HEK293 (cell line): ENCODE results near the gene HMG20B.

Source experiments
- CTCF ChIA-PET: fragments of 350-600 bp; formaldehyde crosslinking; extraction: SDS; loops from one replicate; lab custom pipeline; 2021; ENCODE audit warnings: antibody characterized with exemption; lab: Yijun Ruan, JAX
- POLR2A ChIA-PET: fragments of 300-600 bp; formaldehyde crosslinking; extraction: SDS; loops from one replicate; lab custom pipeline; 2020; ENCODE audit warnings: antibody characterized with exemption, inconsistent platforms; lab: Yijun Ruan, JAX
- H3K27ac ChIP-seq: fragments of 200-500 bp; sonication (Bioruptor generic); 2 replicates; pipeline ENCODE4 v1.5.1; 2014; ENCODE audit warnings: low read depth, low read length, control low read depth, inconsistent platforms; ENCODE audit errors: extremely low read depth
- H3K36me3 ChIP-seq, 2 experiments: fragments of 200-500 bp in 1 of 2; sonication (Bioruptor generic) in 1 of 2; 1 replicate in 1 of 2; 2 replicates in 1 of 2; pipeline ENCODE4 v1.5.1; 2014 to 2017; ENCODE audit warnings: inconsistent platforms in 2 of 2, low read length in 2 of 2; ENCODE audit not compliant: control insufficient read depth in 2 of 2, insufficient read depth in 1 of 2
- H3K4me1 ChIP-seq: fragments of 200-500 bp; sonication (Bioruptor generic); 2 replicates; pipeline ENCODE4 v1.5.1; 2014; ENCODE audit warnings: mild to moderate bottlenecking, low read length, inconsistent platforms; ENCODE audit not compliant: control insufficient read depth, insufficient read depth
- H3K4me3 ChIP-seq: 2 replicates; pipeline ENCODE4 v1.5.1; 2011; ENCODE audit warnings: low read depth, mild to moderate bottlenecking, control low read depth, low read length, moderate library complexity
- H3K9me3 ChIP-seq: fragments of 200-500 bp; sonication (Bioruptor generic); 2 replicates; pipeline ENCODE4 v1.5.1; 2014; ENCODE audit warnings: low read depth, low read length, inconsistent platforms; ENCODE audit not compliant: control insufficient read depth, insufficient read depth
- BCL11A ChIP-seq: fragments of 450-650 bp; formaldehyde crosslinking; IDR thresholded peaks from 2 replicates; pipeline ENCODE4 v1.5.1; 2016; ENCODE audit warnings: low read depth, missing biosample characterization, missing genetic modification characterization
- EGR2 ChIP-seq: fragments of 450-650 bp; formaldehyde crosslinking; IDR thresholded peaks from 2 replicates; pipeline ENCODE4 v1.5.1; 2016; ENCODE audit warnings: low read depth, missing biosample characterization, missing genetic modification characterization
- GFI1B ChIP-seq: fragments of 450-650 bp; formaldehyde crosslinking; IDR thresholded peaks from 2 replicates; pipeline ENCODE4 v1.5.1; 2016; ENCODE audit warnings: missing biosample characterization, missing genetic modification characterization
- HOXA7 ChIP-seq: sonication (generic); formaldehyde crosslinking; IDR thresholded peaks from 2 replicates; pipeline ENCODE4 v1.8.1; 2022; ENCODE audit warnings: missing genetic modification reagents, borderline replicate concordance
- HOXD13 ChIP-seq: sonication (generic); formaldehyde crosslinking; IDR thresholded peaks from 2 replicates; pipeline ENCODE4 v1.8.0; 2022; ENCODE audit warnings: missing genetic modification reagents, borderline replicate concordance
- KLF8 ChIP-seq: fragments of 450-650 bp; formaldehyde crosslinking; IDR thresholded peaks from 2 replicates; pipeline ENCODE4 v1.5.1; 2016; ENCODE audit warnings: missing biosample characterization, missing genetic modification characterization
- OSR2 ChIP-seq: fragments of 450-650 bp; formaldehyde crosslinking; IDR thresholded peaks from 2 replicates; pipeline ENCODE4 v1.5.1; 2016; ENCODE audit warnings: missing biosample characterization, missing genetic modification characterization
- SP7 ChIP-seq: fragments of 450-650 bp; formaldehyde crosslinking; IDR thresholded peaks from 2 replicates; pipeline ENCODE4 v1.5.1; 2016; ENCODE audit warnings: missing biosample characterization, missing genetic modification characterization
- WT1 ChIP-seq: fragments of 450-650 bp; formaldehyde crosslinking; IDR thresholded peaks from 2 replicates; pipeline ENCODE4 v1.5.1; 2016; ENCODE audit warnings: missing biosample characterization, missing genetic modification characterization
- ZBTB48 ChIP-seq: fragments of 450-650 bp; formaldehyde crosslinking; IDR thresholded peaks from 2 replicates; pipeline ENCODE4 v1.5.1; 2016; ENCODE audit warnings: missing biosample characterization, missing genetic modification characterization
- ZBTB8A ChIP-seq: fragments of 450-650 bp; formaldehyde crosslinking; IDR thresholded peaks from 2 replicates; pipeline ENCODE4 v1.5.1; 2016; ENCODE audit warnings: missing biosample characterization, missing genetic modification characterization
- ZNF132 ChIP-seq: fragments of 450-650 bp; formaldehyde crosslinking; IDR thresholded peaks from 2 replicates; pipeline ENCODE4 v1.5.1; 2017; ENCODE audit warnings: missing biosample characterization, missing genetic modification characterization, borderline replicate concordance
- ZNF184 ChIP-seq: fragments of 450-650 bp; IDR thresholded peaks from 2 replicates; pipeline ENCODE4 v1.5.1; 2018; ENCODE audit warnings: missing biosample characterization, mild to moderate bottlenecking, missing genetic modification characterization
- ZNF24 ChIP-seq: fragments of 450-650 bp; formaldehyde crosslinking; IDR thresholded peaks from 2 replicates; pipeline ENCODE4 v1.5.1; 2016; ENCODE audit warnings: missing biosample characterization, missing genetic modification characterization
- ZNF335 ChIP-seq: fragments of 450-650 bp; formaldehyde crosslinking; conservative IDR thresholded peaks from 2 replicates; pipeline ENCODE4 v1.5.1; 2016; ENCODE audit warnings: missing biosample characterization, missing genetic modification characterization
- ZNF341 ChIP-seq: fragments of 450-650 bp; formaldehyde crosslinking; IDR thresholded peaks from 2 replicates; pipeline ENCODE4; 2016; ENCODE audit warnings: low read depth, missing biosample characterization, missing genetic modification characterization
- ZNF391 ChIP-seq: fragments of 450-650 bp; formaldehyde crosslinking; IDR thresholded peaks from 2 replicates; pipeline ENCODE4 v1.5.1; 2016; ENCODE audit warnings: low read depth, missing biosample characterization, missing genetic modification characterization, borderline replicate concordance
- ZNF514 ChIP-seq: fragments of 450-650 bp; formaldehyde crosslinking; IDR thresholded peaks from 2 replicates; pipeline ENCODE4 v1.5.1; 2016; ENCODE audit warnings: missing biosample characterization, missing genetic modification characterization
- ZNF558 ChIP-seq: fragments of 450-650 bp; formaldehyde crosslinking; IDR thresholded peaks from 2 replicates; pipeline ENCODE4 v1.5.1; 2016; ENCODE audit warnings: missing biosample characterization, missing genetic modification characterization
- ZNF621 ChIP-seq: fragments of 450-650 bp; formaldehyde crosslinking; IDR thresholded peaks from 2 replicates; pipeline ENCODE4 v1.5.1; 2017; ENCODE audit warnings: missing biosample characterization, missing genetic modification characterization
- ZNF701 ChIP-seq: fragments of 450-650 bp; formaldehyde crosslinking; IDR thresholded peaks from 2 replicates; pipeline ENCODE4 v1.5.1; 2016; ENCODE audit warnings: missing biosample characterization, missing genetic modification characterization
- TF ChIP-seq, protein P1 (sequence below): fragments of 450-650 bp; formaldehyde crosslinking; IDR thresholded peaks from 2 replicates; pipeline ENCODE4 v1.5.1; 2016; ENCODE audit warnings: missing biosample characterization, missing genetic modification characterization
- TF ChIP-seq, protein P2 (sequence below): fragments of 450-650 bp; formaldehyde crosslinking; IDR thresholded peaks from 2 replicates; pipeline ENCODE4 v1.5.1; 2017; ENCODE audit warnings: missing biosample characterization, missing genetic modification characterization
- TF ChIP-seq, protein P3 (sequence below): fragments of 450-650 bp; formaldehyde crosslinking; IDR thresholded peaks from 2 replicates; pipeline ENCODE4 v1.5.1; 2016; ENCODE audit warnings: missing biosample characterization, missing genetic modification characterization
- TF ChIP-seq, protein P4 (sequence below): fragments of 450-650 bp; formaldehyde crosslinking; IDR thresholded peaks from 2 replicates; pipeline ENCODE4 v1.5.1; 2016; ENCODE audit warnings: missing biosample characterization, missing genetic modification characterization
- TF ChIP-seq, protein P5 (sequence below): fragments of 450-650 bp; formaldehyde crosslinking; IDR thresholded peaks from 2 replicates; pipeline ENCODE4; 2016; ENCODE audit warnings: missing biosample characterization, missing genetic modification characterization
- TF ChIP-seq, protein P6 (sequence below): fragments of 450-650 bp; IDR thresholded peaks from 2 replicates; pipeline ENCODE4 v1.5.1; 2018; ENCODE audit warnings: missing biosample characterization, mild to moderate bottlenecking, missing genetic modification characterization

Gene HMG20B

DNA sequence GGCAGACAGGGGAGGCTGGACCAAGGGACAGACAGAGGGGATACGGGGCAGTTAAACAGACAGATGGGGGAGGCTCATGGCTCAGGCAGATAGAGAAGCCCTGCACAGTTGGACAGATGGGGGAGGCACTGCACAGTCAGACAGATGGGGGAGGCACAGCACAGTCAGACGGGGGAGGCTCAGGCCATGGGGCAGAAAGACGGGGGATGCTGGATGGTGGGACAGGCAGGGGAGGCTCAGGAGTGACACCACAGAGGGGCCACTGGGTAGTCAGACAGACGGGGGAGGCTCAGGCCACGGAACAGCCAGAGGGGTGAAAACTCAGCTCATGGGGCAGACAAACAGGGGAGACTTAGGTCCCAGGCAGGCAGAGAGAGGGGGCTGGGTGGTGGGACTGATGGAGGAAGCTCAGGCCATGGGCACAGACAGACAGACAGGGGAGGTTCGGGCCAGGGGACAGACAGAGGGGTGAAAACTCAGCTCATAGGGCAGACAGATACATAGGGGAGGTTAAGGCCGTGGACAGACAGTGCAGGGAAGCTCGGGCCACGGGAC lies 16.2 kb upstream of the HMG20B start:
- Histone ChIP-seq H3K36me3 (no peaks in the 10 kb centered on the region; a peak in 1 of 3 replicates), H3K4me1 (0 out of 2 replicates have a peak, but pooled peaks cover 2% of the 10 kb centered on the region), H3K27ac (peak overlapping the region; percentile 42; the same call in 1 of the 2 replicates), H3K4me3 (peak overlapping the region; percentile 85), H3K9me3 (no peaks in the 10 kb centered on the region)
- ChIA-PET CTCF (interaction anchor here (0.6 to 1.5 kb wide), 5 partner anchors 10 to 584 kb away, joined by 3 to 5 read pairs (median 4); no protein-coding TSS in a partner anchor), POLR2A (interaction anchor here (0.6 to 1.4 kb wide), 5 partner anchors 11 to 20 kb away, joined by 3 to 7 read pairs (median 3); no protein-coding TSS in a partner anchor)
- no peak for TF ChIP-seq ZNF184
- no peak for TF ChIP-seq ZNF701 (tag by site-specific recombination)
- peak; percentile 31; the same call in 1 of the 2 replicates for TF ChIP-seq ZNF391 (tag by site-specific recombination)
- TF ChIP-seq ZNF341 (tag by site-specific recombination) = peak; percentile 84
- TF ChIP-seq ZNF132 (tag by site-specific recombination) = no peak
- no peak for TF ChIP-seq ZNF558 (tag by site-specific recombination)
- no peak for TF ChIP-seq GFI1B (tag by site-specific recombination)
- TF ChIP-seq, protein P1, sequence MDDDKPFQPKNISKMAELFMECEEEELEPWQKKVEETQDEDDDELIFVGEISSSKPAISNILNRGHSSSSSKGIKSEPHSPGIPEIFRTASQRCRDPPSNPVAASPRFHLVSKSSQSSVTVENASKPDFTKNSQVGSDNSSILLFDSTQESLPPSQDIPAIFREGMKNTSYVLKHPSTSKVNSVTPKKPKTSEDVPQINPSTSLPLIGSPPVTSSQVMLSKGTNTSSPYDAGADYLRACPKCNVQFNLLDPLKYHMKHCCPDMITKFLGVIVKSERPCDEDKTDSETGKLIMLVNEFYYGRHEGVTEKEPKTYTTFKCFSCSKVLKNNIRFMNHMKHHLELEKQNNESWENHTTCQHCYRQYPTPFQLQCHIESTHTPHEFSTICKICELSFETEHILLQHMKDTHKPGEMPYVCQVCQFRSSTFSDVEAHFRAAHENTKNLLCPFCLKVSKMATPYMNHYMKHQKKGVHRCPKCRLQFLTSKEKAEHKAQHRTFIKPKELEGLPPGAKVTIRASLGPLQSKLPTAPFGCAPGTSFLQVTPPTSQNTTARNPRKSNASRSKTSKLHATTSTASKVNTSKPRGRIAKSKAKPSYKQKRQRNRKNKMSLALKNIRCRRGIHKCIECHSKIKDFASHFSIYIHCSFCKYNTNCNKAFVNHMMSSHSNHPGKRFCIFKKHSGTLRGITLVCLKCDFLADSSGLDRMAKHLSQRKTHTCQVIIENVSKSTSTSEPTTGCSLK (tag by site-specific recombination) = no peak
- TF ChIP-seq, protein P2, sequence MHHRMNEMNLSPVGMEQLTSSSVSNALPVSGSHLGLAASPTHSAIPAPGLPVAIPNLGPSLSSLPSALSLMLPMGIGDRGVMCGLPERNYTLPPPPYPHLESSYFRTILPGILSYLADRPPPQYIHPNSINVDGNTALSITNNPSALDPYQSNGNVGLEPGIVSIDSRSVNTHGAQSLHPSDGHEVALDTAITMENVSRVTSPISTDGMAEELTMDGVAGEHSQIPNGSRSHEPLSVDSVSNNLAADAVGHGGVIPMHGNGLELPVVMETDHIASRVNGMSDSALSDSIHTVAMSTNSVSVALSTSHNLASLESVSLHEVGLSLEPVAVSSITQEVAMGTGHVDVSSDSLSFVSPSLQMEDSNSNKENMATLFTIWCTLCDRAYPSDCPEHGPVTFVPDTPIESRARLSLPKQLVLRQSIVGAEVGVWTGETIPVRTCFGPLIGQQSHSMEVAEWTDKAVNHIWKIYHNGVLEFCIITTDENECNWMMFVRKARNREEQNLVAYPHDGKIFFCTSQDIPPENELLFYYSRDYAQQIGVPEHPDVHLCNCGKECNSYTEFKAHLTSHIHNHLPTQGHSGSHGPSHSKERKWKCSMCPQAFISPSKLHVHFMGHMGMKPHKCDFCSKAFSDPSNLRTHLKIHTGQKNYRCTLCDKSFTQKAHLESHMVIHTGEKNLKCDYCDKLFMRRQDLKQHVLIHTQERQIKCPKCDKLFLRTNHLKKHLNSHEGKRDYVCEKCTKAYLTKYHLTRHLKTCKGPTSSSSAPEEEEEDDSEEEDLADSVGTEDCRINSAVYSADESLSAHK (tag by site-specific recombination) = no peak
- TF ChIP-seq OSR2 (tag by site-specific recombination) = no peak
- 0 out of 2 replicates have a peak, but pooled peaks have one; percentile 20 for TF ChIP-seq EGR2
- TF ChIP-seq, protein P3, sequence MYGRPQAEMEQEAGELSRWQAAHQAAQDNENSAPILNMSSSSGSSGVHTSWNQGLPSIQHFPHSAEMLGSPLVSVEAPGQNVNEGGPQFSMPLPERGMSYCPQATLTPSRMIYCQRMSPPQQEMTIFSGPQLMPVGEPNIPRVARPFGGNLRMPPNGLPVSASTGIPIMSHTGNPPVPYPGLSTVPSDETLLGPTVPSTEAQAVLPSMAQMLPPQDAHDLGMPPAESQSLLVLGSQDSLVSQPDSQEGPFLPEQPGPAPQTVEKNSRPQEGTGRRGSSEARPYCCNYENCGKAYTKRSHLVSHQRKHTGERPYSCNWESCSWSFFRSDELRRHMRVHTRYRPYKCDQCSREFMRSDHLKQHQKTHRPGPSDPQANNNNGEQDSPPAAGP = peak; percentile 61; the same call in 1 of the 2 replicates
- TF ChIP-seq, protein P4, sequence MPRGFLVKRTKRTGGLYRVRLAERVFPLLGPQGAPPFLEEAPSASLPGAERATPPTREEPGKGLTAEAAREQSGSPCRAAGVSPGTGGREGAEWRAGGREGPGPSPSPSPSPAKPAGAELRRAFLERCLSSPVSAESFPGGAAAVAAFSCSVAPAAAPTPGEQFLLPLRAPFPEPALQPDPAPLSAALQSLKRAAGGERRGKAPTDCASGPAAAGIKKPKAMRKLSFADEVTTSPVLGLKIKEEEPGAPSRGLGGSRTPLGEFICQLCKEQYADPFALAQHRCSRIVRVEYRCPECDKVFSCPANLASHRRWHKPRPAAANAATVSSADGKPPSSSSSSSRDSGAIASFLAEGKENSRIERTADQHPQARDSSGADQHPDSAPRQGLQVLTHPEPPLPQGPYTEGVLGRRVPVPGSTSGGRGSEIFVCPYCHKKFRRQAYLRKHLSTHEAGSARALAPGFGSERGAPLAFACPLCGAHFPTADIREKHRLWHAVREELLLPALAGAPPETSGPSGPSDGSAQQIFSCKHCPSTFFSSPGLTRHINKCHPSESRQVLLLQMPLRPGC = no peak
- TF ChIP-seq KLF8 = peak; percentile 4; the same call in 1 of the 2 replicates
- no peak for TF ChIP-seq ZNF514 (tag by site-specific recombination)
- no peak for TF ChIP-seq BCL11A (tag by site-specific recombination)
- no peak for TF ChIP-seq HOXA7 (CRISPR knock-in tag)
- TF ChIP-seq, protein P5, sequence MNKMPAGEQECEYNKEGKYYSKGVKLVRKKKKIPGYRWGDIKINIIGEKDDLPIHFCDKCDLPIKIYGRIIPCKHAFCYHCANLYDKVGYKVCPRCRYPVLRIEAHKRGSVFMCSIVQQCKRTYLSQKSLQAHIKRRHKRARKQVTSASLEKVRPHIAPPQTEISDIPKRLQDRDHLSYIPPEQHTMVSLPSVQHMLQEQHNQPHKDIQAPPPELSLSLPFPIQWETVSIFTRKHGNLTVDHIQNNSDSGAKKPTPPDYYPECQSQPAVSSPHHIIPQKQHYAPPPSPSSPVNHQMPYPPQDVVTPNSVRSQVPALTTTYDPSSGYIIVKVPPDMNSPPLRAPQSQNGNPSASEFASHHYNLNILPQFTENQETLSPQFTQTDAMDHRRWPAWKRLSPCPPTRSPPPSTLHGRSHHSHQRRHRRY (tag by site-specific recombination) = no peak
- TF ChIP-seq ZNF24 (tag by site-specific recombination) = no peak
- no peak for TF ChIP-seq ZBTB48
- no peak for TF ChIP-seq ZNF621 (tag by site-specific recombination)
- peak; percentile 13; the same call in 1 of the 2 replicates for TF ChIP-seq ZNF335
- TF ChIP-seq ZBTB8A = no peak
- no peak for TF ChIP-seq WT1 (tag by site-specific recombination)
- TF ChIP-seq, protein P6, sequence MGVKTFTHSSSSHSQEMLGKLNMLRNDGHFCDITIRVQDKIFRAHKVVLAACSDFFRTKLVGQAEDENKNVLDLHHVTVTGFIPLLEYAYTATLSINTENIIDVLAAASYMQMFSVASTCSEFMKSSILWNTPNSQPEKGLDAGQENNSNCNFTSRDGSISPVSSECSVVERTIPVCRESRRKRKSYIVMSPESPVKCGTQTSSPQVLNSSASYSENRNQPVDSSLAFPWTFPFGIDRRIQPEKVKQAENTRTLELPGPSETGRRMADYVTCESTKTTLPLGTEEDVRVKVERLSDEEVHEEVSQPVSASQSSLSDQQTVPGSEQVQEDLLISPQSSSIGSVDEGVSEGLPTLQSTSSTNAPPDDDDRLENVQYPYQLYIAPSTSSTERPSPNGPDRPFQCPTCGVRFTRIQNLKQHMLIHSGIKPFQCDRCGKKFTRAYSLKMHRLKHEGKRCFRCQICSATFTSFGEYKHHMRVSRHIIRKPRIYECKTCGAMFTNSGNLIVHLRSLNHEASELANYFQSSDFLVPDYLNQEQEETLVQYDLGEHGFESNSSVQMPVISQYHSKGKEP (tag by site-specific recombination) = no peak
- TF ChIP-seq HOXD13 (CRISPR knock-in tag) = no peak
- TF ChIP-seq SP7 (tag by site-specific recombination) = 0 out of 2 replicates have a peak, but pooled peaks have one; percentile 25
